Astrocyte (in vitro differentiated cells and primary cell): ENCODE measurements around the gene CAMK1D. TPM values are rescaled to one million over a fixed set of nuclear protein-coding genes. Genes with fewer than 3 reads are reported as not detected.

ENCODE experiments used
- DNase-seq: peaks from one replicate; pipeline ENCODE4 v3.0.0-alpha.2; 2010; ENCODE audit warnings: low read depth
- FAIRE-seq: peaks from 2 replicates; lab custom pipeline; 2011; peaks lifted over from hg19 to GRCh38; lab: Jason Lieb, UNC
- H2AFZ ChIP-seq: 2 replicates; pipeline ENCODE4 v1.6.0; 2012; ENCODE audit warnings: low read depth, low read length, inconsistent platforms
- H3K27ac ChIP-seq: 2 replicates; pipeline ENCODE4 v1.5.1; 2011; ENCODE audit warnings: low read depth, low read length, inconsistent platforms
- H3K27me3 ChIP-seq: 2 replicates; pipeline ENCODE4 v1.6.0; 2011; ENCODE audit warnings: low read length, inconsistent platforms; ENCODE audit not compliant: insufficient read depth
- H3K36me3 ChIP-seq: 2 replicates; pipeline ENCODE4 v1.5.1; 2011; ENCODE audit warnings: low read length, inconsistent platforms; ENCODE audit not compliant: insufficient read depth
- H3K4me1 ChIP-seq: 2 replicates; pipeline ENCODE4 v1.5.1; 2011; ENCODE audit warnings: low read length, inconsistent platforms; ENCODE audit not compliant: insufficient read depth
- H3K4me2 ChIP-seq: 2 replicates; pipeline ENCODE4 v1.6.0; 2012; ENCODE audit warnings: low read length, inconsistent platforms
- H3K4me3 ChIP-seq: 2 replicates; pipeline ENCODE4 v1.5.1; 2011; ENCODE audit warnings: low read depth, mild to moderate bottlenecking, low read length, inconsistent platforms; ENCODE audit not compliant: insufficient read depth
- H3K79me2 ChIP-seq: 2 replicates; pipeline ENCODE4 v1.6.0; 2012; ENCODE audit warnings: mild to moderate bottlenecking, low read length, inconsistent platforms; ENCODE audit not compliant: insufficient read depth
- H3K9ac ChIP-seq: 2 replicates; pipeline ENCODE4 v1.6.0; 2012; ENCODE audit warnings: mild to moderate bottlenecking, low read length, inconsistent platforms
- H3K9me3 ChIP-seq: 2 replicates; pipeline ENCODE4 v1.5.1; 2012; ENCODE audit warnings: low read depth, mild to moderate bottlenecking, low read length, inconsistent platforms; ENCODE audit not compliant: insufficient read depth
- H4K20me1 ChIP-seq: 2 replicates; pipeline ENCODE4 v1.6.0; 2012; ENCODE audit warnings: low read length, inconsistent platforms; ENCODE audit not compliant: insufficient read depth
- H3K27ac Mint-ChIP-seq: one replicate; pipeline ENCODE4 v1.8.0; 2021; ENCODE audit warnings: mild to moderate bottlenecking, mixed read lengths; ENCODE audit not compliant: unreplicated experiment
- H3K27me3 Mint-ChIP-seq: one replicate; pipeline ENCODE4 v1.8.0; 2021; ENCODE audit warnings: low read depth, mixed read lengths; ENCODE audit not compliant: unreplicated experiment
- H3K36me3 Mint-ChIP-seq: one replicate; pipeline ENCODE4 v1.8.0; 2021; ENCODE audit warnings: low read depth, mixed read lengths; ENCODE audit not compliant: unreplicated experiment
- H3K4me1 Mint-ChIP-seq: one replicate; pipeline ENCODE4 v1.8.0; 2021; ENCODE audit warnings: low read depth, mixed read lengths; ENCODE audit not compliant: unreplicated experiment
- H3K4me3 Mint-ChIP-seq: one replicate; pipeline ENCODE4 v1.8.0; 2021; ENCODE audit warnings: mild to moderate bottlenecking, moderate library complexity, mixed read lengths; ENCODE audit not compliant: unreplicated experiment
- H3K9me3 Mint-ChIP-seq: one replicate; pipeline ENCODE4 v1.8.0; 2021; ENCODE audit warnings: mild to moderate bottlenecking, mixed read lengths; ENCODE audit not compliant: unreplicated experiment
- EZH2 ChIP-seq: IDR thresholded peaks from 2 replicates; pipeline ENCODE4 v1.6.1; 2012; ENCODE audit warnings: mild to moderate bottlenecking, low read length, inconsistent platforms; ENCODE audit not compliant: insufficient read depth
- total RNA-seq: library from RNA; stranded (reverse); gene quantifications from 2 replicates; pipeline ENCODE4 v1.2.1, GENCODE V29; 2021
- TF ChIP-seq, protein P1 (sequence below): IDR thresholded peaks from 2 replicates; pipeline ENCODE4 v1.5.1; 2011; ENCODE audit warnings: low read depth, mild to moderate bottlenecking, inconsistent platforms, low read length, moderate library complexity; ENCODE audit not compliant: insufficient read depth

The CAMK1D gene
- total RNA-seq, 1 donor from 2014 or later: 23.6 TPM

GRCh38 chr10:12806228-12807095 is 457.1 kb downstream of the CAMK1D start:
- FAIRE-seq (no peak), DNase-seq (no peak)
- H3K79me2 ChIP-seq: no peaks in the 10 kb centered on the region
- peaks cover 3% of the 10 kb centered on the region for H4K20me1 ChIP-seq
- no peak overlapping the region for H3K9ac ChIP-seq
- H3K27ac ChIP-seq: no peak overlapping the region
- no peak overlapping the region for H3K27ac Mint-ChIP-seq
- H2AFZ ChIP-seq: no peak overlapping the region
- H3K4me3 ChIP-seq: no peak overlapping the region
- H3K36me3 ChIP-seq: no peaks in the 10 kb centered on the region
- no peak overlapping the region for H3K4me2 ChIP-seq
- no peak for TF ChIP-seq EZH2
- TF ChIP-seq, protein P1, sequence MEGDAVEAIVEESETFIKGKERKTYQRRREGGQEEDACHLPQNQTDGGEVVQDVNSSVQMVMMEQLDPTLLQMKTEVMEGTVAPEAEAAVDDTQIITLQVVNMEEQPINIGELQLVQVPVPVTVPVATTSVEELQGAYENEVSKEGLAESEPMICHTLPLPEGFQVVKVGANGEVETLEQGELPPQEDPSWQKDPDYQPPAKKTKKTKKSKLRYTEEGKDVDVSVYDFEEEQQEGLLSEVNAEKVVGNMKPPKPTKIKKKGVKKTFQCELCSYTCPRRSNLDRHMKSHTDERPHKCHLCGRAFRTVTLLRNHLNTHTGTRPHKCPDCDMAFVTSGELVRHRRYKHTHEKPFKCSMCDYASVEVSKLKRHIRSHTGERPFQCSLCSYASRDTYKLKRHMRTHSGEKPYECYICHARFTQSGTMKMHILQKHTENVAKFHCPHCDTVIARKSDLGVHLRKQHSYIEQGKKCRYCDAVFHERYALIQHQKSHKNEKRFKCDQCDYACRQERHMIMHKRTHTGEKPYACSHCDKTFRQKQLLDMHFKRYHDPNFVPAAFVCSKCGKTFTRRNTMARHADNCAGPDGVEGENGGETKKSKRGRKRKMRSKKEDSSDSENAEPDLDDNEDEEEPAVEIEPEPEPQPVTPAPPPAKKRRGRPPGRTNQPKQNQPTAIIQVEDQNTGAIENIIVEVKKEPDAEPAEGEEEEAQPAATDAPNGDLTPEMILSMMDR: no peak
- H3K9me3 Mint-ChIP-seq: peaks cover 6% of the 10 kb centered on the region
- H3K36me3 Mint-ChIP-seq: peaks cover 14% of the 10 kb centered on the region
- H3K4me1 Mint-ChIP-seq: peaks cover 7% of the 10 kb centered on the region
- peaks cover 8% of the 10 kb centered on the region for H3K27me3 Mint-ChIP-seq
- no peaks in the 10 kb centered on the region for H3K27me3 ChIP-seq
- no peaks in the 10 kb centered on the region for H3K9me3 ChIP-seq
- H3K4me1 ChIP-seq: no peaks in the 10 kb centered on the region
- H3K4me3 Mint-ChIP-seq: no peak overlapping the region

DNA sequence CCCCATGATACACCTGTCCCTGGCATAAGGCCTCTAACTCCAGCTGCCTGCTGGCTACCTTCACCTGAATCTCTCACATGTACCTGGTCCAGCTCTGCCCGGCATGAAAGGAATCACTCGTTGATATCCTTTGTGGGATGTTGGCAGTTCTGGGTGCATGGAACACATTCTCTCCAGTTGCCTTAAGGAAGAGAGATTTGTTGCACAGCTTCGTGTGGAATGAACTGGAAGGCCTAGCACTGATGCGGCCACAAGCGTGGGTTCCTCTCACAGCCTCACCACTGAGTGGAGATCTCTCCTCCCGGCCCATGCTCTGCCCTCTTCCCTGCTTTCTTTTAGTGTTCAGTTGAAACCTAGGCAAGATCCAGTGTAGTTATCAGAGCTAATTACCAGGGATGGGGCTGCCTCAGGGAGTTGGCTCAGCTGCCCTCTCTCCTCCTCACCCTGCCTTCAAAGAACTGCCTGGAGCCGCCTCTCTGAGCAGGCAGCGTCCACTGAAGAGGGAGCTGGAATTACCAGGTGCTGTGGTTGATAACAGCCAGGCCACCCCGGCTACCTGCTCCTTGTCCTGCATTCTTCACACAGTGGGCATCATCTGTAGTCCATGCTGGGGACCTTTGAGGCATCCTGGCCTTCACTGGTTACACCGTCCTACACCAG is 457.9 kb downstream of the CAMK1D start:
- H4K20me1 ChIP-seq: peaks cover 3% of the 10 kb centered on the region
- FAIRE-seq (no peak), DNase-seq (no peak)
- H3K4me1 ChIP-seq: no peaks in the 10 kb centered on the region
- H2AFZ ChIP-seq: no peak overlapping the region
- H3K27ac Mint-ChIP-seq: no peak overlapping the region
- no peaks in the 10 kb centered on the region for H3K9me3 ChIP-seq
- H3K27me3 Mint-ChIP-seq: peaks cover 8% of the 10 kb centered on the region
- no peaks in the 10 kb centered on the region for H3K36me3 ChIP-seq
- H3K4me2 ChIP-seq: no peak overlapping the region
- H3K9ac ChIP-seq: no peak overlapping the region
- TF ChIP-seq EZH2: no peak
- TF ChIP-seq, protein P1: no peak
- H3K4me1 Mint-ChIP-seq: peaks cover 12% of the 10 kb centered on the region
- H3K9me3 Mint-ChIP-seq: peaks cover 6% of the 10 kb centered on the region
- no peak overlapping the region for H3K27ac ChIP-seq
- H3K36me3 Mint-ChIP-seq: peaks cover 14% of the 10 kb centered on the region
- H3K4me3 Mint-ChIP-seq: no peak overlapping the region
- no peaks in the 10 kb centered on the region for H3K79me2 ChIP-seq
- H3K27me3 ChIP-seq: no peaks in the 10 kb centered on the region
- H3K4me3 ChIP-seq: no peak overlapping the region
